Keratinocyte (primary cell): Measurements from ENCODE around the gene NRP2. TPM values are rescaled to one million over a fixed set of nuclear protein-coding genes. Genes with fewer than 3 reads are reported as not detected.

ENCODE experiments used
- DNase-seq: peaks from one replicate; pipeline ENCODE4 v3.0.0-alpha.2; 2011; ENCODE audit warnings: low read depth, missing footprints, low spot score
- FAIRE-seq: peaks from 2 replicates; lab custom pipeline; 2011; peaks lifted over from hg19 to GRCh38; lab: Jason Lieb, UNC
- H2AFZ ChIP-seq: 2 replicates; pipeline ENCODE4 v1.6.0; 2012; ENCODE audit warnings: low read length, control low read depth, inconsistent platforms; ENCODE audit not compliant: control insufficient read depth
- H3K27ac ChIP-seq: 2 replicates; pipeline ENCODE4 v1.5.1; 2011; ENCODE audit warnings: low read length; ENCODE audit not compliant: control insufficient read depth, insufficient read depth
- H3K27me3 ChIP-seq: 3 replicates; pipeline ENCODE4 v1.6.0; 2011; ENCODE audit warnings: low read length; ENCODE audit not compliant: control insufficient read depth, insufficient read depth; ENCODE audit errors: extremely low read depth
- H3K36me3 ChIP-seq, 2 experiments: 2 replicates in 1 of 2; 3 replicates in 1 of 2; pipeline ENCODE4 v1.5.1; 2011; ENCODE audit warnings: low read length in 2 of 2, mild to moderate bottlenecking in 1 of 2; ENCODE audit not compliant: control insufficient read depth in 2 of 2, insufficient read depth in 2 of 2; ENCODE audit errors: extremely low read depth in 1 of 2
- H3K4me1 ChIP-seq: 3 replicates; pipeline ENCODE4 v1.5.1; 2011; ENCODE audit warnings: low read length; ENCODE audit not compliant: control insufficient read depth, insufficient read depth; ENCODE audit errors: extremely low read depth
- H3K4me2 ChIP-seq: 3 replicates; pipeline ENCODE4 v1.6.0; 2011; ENCODE audit warnings: low read depth, low read length; ENCODE audit not compliant: control insufficient read depth, insufficient read depth; ENCODE audit errors: extremely low read depth
- H3K4me3 ChIP-seq, 3 experiments: fragments of 200-600 bp in 1 of 3; sonication (generic) in 1 of 3; 2 replicates in 2 of 3; 3 replicates in 1 of 3; pipeline ENCODE4 v1.5.1; 2011 to 2016; ENCODE audit warnings: low read length in 3 of 3, mild to moderate bottlenecking in 3 of 3, control low read depth in 2 of 3, inconsistent platforms in 1 of 3, low read depth in 1 of 3, mixed read lengths in 1 of 3, mixed run types in 1 of 3, moderate library complexity in 1 of 3; ENCODE audit not compliant: control insufficient read depth in 2 of 3, insufficient read depth in 2 of 3; ENCODE audit errors: extremely low read depth in 1 of 3
- H3K79me2 ChIP-seq: 2 replicates; pipeline ENCODE4 v1.6.0; 2012; ENCODE audit warnings: low read length; ENCODE audit not compliant: control insufficient read depth, insufficient read depth
- H3K9ac ChIP-seq: 3 replicates; pipeline ENCODE4 v1.6.0; 2011; ENCODE audit warnings: low read length; ENCODE audit not compliant: control insufficient read depth, insufficient read depth; ENCODE audit errors: extremely low read depth
- H3K9me1 ChIP-seq: 3 replicates; pipeline ENCODE4 v1.6.0; 2011; ENCODE audit warnings: low read length; ENCODE audit not compliant: control insufficient read depth, insufficient read depth; ENCODE audit errors: extremely low read depth
- H3K9me3 ChIP-seq: 2 replicates; pipeline ENCODE4 v1.5.1; 2012; ENCODE audit warnings: low read depth, low read length; ENCODE audit not compliant: control insufficient read depth
- H4K20me1 ChIP-seq: 3 replicates; pipeline ENCODE4 v1.6.0; 2011; ENCODE audit warnings: low read length; ENCODE audit not compliant: control insufficient read depth, insufficient read depth; ENCODE audit errors: extremely low read depth
- EZH2 ChIP-seq: IDR thresholded peaks from one replicate; pipeline ENCODE4 v1.6.1; 2012; ENCODE audit warnings: inconsistent platforms, mild to moderate bottlenecking, low read length, moderate library complexity
- dilution Hi-C: fragments of 300-500 bp; cut with MboI; formaldehyde crosslinking; loops from one replicate; pipeline ENCODE4 v1.7.0; 2020; ENCODE audit warnings: low sequenced_read_pairs; ENCODE audit not compliant: extremely low pct_ligation_motif_present
- polyA plus RNA-seq, 5 experiments: library from polyadenylated mRNA; depleted of rRNA in 3 of 5; stranded (reverse) in 3 of 5; stranded (forward) in 1 of 5; unstranded in 1 of 5; fragments of >200 nt; gene quantifications; 1 replicate in 1 of 5; 2 replicates in 3 of 5; 3 replicates in 1 of 5; pipeline versions ENCODE4 v1.2.1 to v1.2.3, GENCODE V29; 2011 to 2012; ENCODE audit warnings: missing spikeins in 2 of 5, low read depth in 1 of 5, low replicate concordance in 1 of 5
- TF ChIP-seq, protein P1 (sequence below), 3 experiments: IDR thresholded peaks in 1 of 3; conservative IDR thresholded peaks in 1 of 3; optimal IDR thresholded peaks in 1 of 3; 2 replicates in 2 of 3; 3 replicates in 1 of 3; pipeline versions ENCODE3 to v1.5.1; 2011; ENCODE audit warnings: low read length in 3 of 3, mild to moderate bottlenecking in 3 of 3, moderate library complexity in 2 of 3, control low read depth in 1 of 3, inconsistent platforms in 1 of 3; ENCODE audit not compliant: insufficient read depth in 2 of 3; ENCODE audit errors: extremely low read depth in 1 of 3

NRP2 gene
- polyA plus RNA-seq, 1 donor (not counting 4 experiments of a cell fraction or from before 2014, with no cell fraction given), result 20.6 TPM

DNA sequence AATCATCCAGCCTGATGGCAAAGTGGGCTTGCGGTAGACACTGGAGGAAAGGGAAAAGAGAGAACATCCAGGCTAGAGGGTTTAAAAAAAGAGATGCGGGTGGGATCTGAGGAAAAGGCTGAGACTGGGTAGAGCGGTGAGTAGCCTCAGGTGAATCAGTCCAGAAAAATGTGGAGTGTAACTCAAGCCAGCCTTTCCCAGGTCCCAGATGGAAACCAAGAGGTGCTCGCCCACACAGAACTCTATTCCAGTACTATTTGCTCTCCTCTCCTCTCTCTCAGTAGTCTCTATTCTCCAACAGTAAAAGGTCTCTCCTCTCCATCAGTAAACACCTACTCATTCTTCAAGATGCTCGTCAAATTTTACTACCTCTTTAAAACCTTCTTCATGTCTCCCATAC, 38.3 kb upstream of the NRP2 start:
- Histone ChIP-seq H3K27ac (no peak overlapping the region), H2AFZ (no peak overlapping the region), H3K36me3 (no peaks in the 10 kb centered on the region), H3K9ac (no peak overlapping the region), H3K4me2 (peak overlapping the region; percentile 14), H3K9me3 (no peaks in the 10 kb centered on the region), H3K4me3 (no peak overlapping the region), H4K20me1 (no peaks in the 10 kb centered on the region), H3K27me3 (no peaks in the 10 kb centered on the region), H3K79me2 (no peaks in the 10 kb centered on the region), H3K4me1 (peaks cover 11% of the 10 kb centered on the region), H3K9me1 (no peaks in the 10 kb centered on the region)
- dilution Hi-C loops, result no loop called here
- peak; percentile 67 for FAIRE-seq
- DNase-seq, result no peak
- no peak for TF ChIP-seq EZH2
- TF ChIP-seq, protein P1, sequence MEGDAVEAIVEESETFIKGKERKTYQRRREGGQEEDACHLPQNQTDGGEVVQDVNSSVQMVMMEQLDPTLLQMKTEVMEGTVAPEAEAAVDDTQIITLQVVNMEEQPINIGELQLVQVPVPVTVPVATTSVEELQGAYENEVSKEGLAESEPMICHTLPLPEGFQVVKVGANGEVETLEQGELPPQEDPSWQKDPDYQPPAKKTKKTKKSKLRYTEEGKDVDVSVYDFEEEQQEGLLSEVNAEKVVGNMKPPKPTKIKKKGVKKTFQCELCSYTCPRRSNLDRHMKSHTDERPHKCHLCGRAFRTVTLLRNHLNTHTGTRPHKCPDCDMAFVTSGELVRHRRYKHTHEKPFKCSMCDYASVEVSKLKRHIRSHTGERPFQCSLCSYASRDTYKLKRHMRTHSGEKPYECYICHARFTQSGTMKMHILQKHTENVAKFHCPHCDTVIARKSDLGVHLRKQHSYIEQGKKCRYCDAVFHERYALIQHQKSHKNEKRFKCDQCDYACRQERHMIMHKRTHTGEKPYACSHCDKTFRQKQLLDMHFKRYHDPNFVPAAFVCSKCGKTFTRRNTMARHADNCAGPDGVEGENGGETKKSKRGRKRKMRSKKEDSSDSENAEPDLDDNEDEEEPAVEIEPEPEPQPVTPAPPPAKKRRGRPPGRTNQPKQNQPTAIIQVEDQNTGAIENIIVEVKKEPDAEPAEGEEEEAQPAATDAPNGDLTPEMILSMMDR (optimal IDR thresholded peaks at IDR 0.05 in 1 of 3, IDR thresholded peaks at IDR 0.05 in 1 of 3, conservative IDR thresholded peaks at IDR 0.05 in 1 of 3; ENCODE audit: extremely low read depth in 1 of 3, insufficient read depth in 2 of 3, low read length in 3 of 3), result no peak

DNA sequence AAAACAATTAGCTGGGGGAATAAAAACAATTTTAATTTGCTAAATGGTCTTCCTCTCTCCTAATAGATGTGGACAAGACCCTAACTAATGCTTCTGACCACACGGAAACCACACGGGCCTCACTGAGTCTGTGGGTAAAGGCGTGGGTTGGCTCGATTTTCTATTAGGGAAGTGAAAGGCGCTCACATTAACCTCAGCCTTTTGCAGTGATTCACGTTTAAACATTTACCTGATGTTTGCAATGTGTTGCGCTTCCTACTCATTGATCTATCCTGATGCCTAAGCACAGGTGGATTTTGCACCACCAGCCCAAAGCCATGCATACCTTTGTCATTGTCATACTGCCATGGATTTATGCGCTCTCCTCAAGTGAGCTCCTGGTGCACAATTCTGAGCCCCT, 35.6 kb upstream of the NRP2 start:
- H3K9ac ChIP-seq, result no peak overlapping the region

More for the DNA sequence above, 35.6 kb upstream of the NRP2 start:
- Histone ChIP-seq H3K36me3 (no peaks in the 10 kb centered on the region), H3K9me3 (no peaks in the 10 kb centered on the region), H3K4me1 (peaks cover 26% of the 10 kb centered on the region), H2AFZ (no peak overlapping the region), H3K79me2 (no peaks in the 10 kb centered on the region), H3K27me3 (no peaks in the 10 kb centered on the region), H3K27ac (no peak overlapping the region), H3K4me3 (no peak overlapping the region), H4K20me1 (no peaks in the 10 kb centered on the region), H3K4me2 (no peak overlapping the region), H3K9me1 (no peaks in the 10 kb centered on the region)
- dilution Hi-C loops, result no loop called here
- DNase-seq (no peak), FAIRE-seq (no peak)
- TF ChIP-seq, protein P1 (optimal IDR thresholded peaks at IDR 0.05 in 1 of 3, IDR thresholded peaks at IDR 0.05 in 1 of 3, conservative IDR thresholded peaks at IDR 0.05 in 1 of 3; ENCODE audit: extremely low read depth in 1 of 3, insufficient read depth in 2 of 3, low read length in 3 of 3), result no peak
- no peak for TF ChIP-seq EZH2
